GM19463 (cell line): ENCODE results near the gene OR3A1.
"Not testable (repeated sequence)": the region's sequence is repeated elsewhere in the genome, so short reads cannot be mapped to it uniquely, and the experiment has no call there.

ENCODE experiments used
- ATAC-seq: cut with Tn5 transposase; IDR thresholded peaks from one replicate; pipeline ENCODE4 v1.9.1; 2021; ENCODE audit warnings: mild to moderate bottlenecking, moderate library complexity; ENCODE audit not compliant: unreplicated experiment

Gene OR3A1, protein sequence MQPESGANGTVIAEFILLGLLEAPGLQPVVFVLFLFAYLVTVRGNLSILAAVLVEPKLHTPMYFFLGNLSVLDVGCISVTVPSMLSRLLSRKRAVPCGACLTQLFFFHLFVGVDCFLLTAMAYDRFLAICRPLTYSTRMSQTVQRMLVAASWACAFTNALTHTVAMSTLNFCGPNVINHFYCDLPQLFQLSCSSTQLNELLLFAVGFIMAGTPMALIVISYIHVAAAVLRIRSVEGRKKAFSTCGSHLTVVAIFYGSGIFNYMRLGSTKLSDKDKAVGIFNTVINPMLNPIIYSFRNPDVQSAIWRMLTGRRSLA

GRCh38 chr17:3298260-3298659, at the start of gene OR3A1:
Gene OR3A1, minus strand, starts transcription at chr17:3298360. Its CDS starts 5,778 bp downstream, at chr17:3292582.
- ATAC-seq = no peak

GRCh38 chr17:3342782-3343181, 44.6 kb upstream of the OR3A1 start:
- ATAC-seq = not testable (repeated sequence)

DNA sequence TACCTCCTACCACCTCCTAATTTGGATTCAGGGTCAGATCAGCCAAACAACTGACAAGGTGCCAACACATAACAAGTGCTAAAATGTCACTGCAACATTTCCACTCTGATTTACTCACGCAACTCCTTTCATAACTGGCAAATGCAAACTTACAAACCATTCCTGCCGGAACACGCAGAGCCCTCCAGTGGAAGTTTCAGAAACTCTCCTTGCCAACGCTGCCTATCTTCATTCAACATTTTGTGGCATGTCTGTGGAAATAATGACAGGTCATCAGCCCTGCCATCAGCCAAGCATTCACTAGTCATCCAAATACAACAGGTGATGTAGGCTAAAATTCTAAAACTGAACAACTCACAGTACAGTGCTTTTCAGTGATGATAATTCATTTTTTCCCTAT, 37.7 kb upstream of the OR3A1 start:
- no peak for ATAC-seq

- ATAC-seq = no peak
Observed at GRCh38 chr17:3318336-3318735, 20.2 kb upstream of the OR3A1 start.

- ATAC-seq = no peak
Observed at GRCh38 chr17:3316836-3317235, 18.7 kb upstream of the OR3A1 start.

GRCh38 chr17:3308603-3309002, 10.4 kb upstream of the OR3A1 start:
- no peak for ATAC-seq

GRCh38 chr17:3295632-3296031, 2.5 kb downstream of the OR3A1 start:
- ATAC-seq = no peak

- not testable (repeated sequence) for ATAC-seq
Observed at GRCh38 chr17:3293548-3293947, 4.6 kb downstream of the OR3A1 start.

DNA sequence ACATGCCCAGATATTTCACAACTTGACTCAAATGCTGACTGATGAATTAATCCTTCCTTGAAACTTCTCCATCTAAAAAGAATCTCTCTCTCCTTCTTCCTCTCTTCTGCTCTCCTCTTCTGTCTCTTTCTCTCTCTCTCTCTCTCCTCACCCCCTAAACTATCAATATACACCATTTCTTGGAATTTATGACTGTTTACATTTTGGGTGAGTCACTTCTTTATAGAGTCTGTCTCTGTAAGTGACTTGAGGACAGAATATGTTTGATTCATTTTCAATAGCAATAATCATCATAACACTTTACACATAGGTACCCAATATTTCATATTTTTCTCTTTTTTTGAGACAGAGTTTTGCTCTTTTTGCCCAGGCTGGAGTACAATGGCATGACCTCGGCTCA, 15.3 kb downstream of the OR3A1 start:
- ATAC-seq = no peak

DNA sequence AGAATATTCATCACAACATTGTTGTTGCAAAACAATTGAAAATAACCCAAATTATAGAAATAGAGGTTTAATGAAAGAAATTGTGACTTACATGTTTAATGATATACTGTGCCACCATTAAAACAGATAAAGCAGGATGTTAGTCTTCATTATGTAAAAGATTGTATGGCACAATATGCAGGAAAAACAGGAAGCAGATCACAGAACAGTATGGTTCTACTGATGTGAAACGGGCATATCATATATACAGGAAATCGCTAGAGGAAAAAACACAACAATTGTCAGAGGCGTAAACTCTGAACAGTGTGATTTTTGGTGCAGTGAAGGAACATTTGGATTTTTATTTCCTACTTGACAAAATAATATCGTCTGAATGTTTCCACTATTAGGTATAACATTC, 22.0 kb downstream of the OR3A1 start:
- no peak for ATAC-seq

GRCh38 chr17:3271072-3271848, 26.9 kb downstream of the OR3A1 start:
- no peak for ATAC-seq

- no peak for ATAC-seq
Observed at GRCh38 chr17:3260600-3260999, 37.6 kb downstream of the OR3A1 start.

GRCh38 chr17:3260163-3260562, 38.0 kb downstream of the OR3A1 start:
- ATAC-seq = no peak

DNA sequence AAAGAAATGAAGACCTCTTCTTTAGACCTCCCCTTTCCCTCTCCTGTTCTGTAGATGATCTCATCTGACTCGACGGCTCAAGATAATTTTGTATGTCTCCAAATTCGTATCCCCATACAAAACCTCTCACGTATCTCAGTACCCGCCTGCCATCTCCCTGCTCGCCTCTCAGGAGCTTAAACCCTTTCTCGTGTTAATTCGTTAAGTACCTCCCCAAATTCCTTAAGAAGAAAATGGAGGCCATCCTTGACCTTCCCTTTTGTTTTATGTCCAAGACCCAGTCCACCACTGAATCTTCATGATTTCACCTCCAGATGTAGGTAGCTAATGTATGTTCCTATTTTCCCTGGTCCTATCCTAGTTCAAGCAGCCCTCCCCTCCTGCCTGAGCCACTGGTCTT, 41.6 kb downstream of the OR3A1 start:
- no peak for ATAC-seq

GRCh38 chr17:3249013-3249412, 49.1 kb downstream of the OR3A1 start:
- not testable (repeated sequence) for ATAC-seq

- not testable (repeated sequence) for ATAC-seq
Observed at GRCh38 chr17:3244841-3245240, 53.3 kb downstream of the OR3A1 start.

- not testable (repeated sequence) for ATAC-seq
Observed at GRCh38 chr17:3241044-3241443, 57.1 kb downstream of the OR3A1 start.
